Gastrocnemius medialis (tissue), 4 donors: ENCODE measurements around the gene ZNF526.

Experiments
- CTCF ChIP-seq, 5 experiments: fragments of 450-650 bp in 3 of 5; fragments of 200-600 bp in 2 of 5; sonication (generic) in 2 of 5; IDR thresholded peaks in 4 of 5; conservative IDR thresholded peaks in 1 of 5; 1 replicate in 4 of 5; 2 replicates in 1 of 5; pipeline ENCODE4 v1.5.1; 2016 to 2019; ENCODE audit warnings: antibody characterized with exemption in 5 of 5, mild to moderate bottlenecking in 3 of 5, moderate library complexity in 3 of 5
- POLR2A ChIP-seq, 2 donors: fragments of 450-650 bp; IDR thresholded peaks; one replicate each; pipeline ENCODE4 v1.6.1; 2017; ENCODE audit warnings: antibody characterized with exemption in 2 of 2, mild to moderate bottlenecking in 2 of 2, moderate library complexity in 2 of 2

- no peak for TF ChIP-seq CTCF (IDR thresholded peaks at IDR 0.05 in 4 of 5, conservative IDR thresholded peaks at IDR 0.05 in 1 of 5)
- TF ChIP-seq POLR2A (IDR thresholded peaks at IDR 0.05), result no peak
Observed at GRCh38 chr19:42208612-42209011, 11.5 kb upstream of the ZNF526 start.
